Fibroblast of pulmonary artery (primary cell): ENCODE results near the gene CHD3.
A peak's percentile ranks its signal among the peaks of the same experiment; 100 is the strongest.
"Not testable (repeated sequence)": the region's sequence is repeated elsewhere in the genome, so short reads cannot be mapped to it uniquely, and the experiment has no call there.

ENCODE experiments used
- DNase-seq: peaks from one replicate; pipeline ENCODE4 v3.0.0-alpha.2; 2010; ENCODE audit warnings: low read depth
- H3K4me3 ChIP-seq: replicated peaks from 2 replicates; pipeline ENCODE4 v1.5.1; 2011; ENCODE audit warnings: low read depth, mild to moderate bottlenecking, control low read depth, low read length, moderate library complexity
- TF ChIP-seq, protein P1 (sequence below): IDR thresholded peaks from 2 replicates; pipeline ENCODE4 v1.5.1; 2011; ENCODE audit warnings: mild to moderate bottlenecking, control low read depth, low read length, inconsistent platforms; ENCODE audit errors: missing control alignments

Gene CHD3

DNA sequence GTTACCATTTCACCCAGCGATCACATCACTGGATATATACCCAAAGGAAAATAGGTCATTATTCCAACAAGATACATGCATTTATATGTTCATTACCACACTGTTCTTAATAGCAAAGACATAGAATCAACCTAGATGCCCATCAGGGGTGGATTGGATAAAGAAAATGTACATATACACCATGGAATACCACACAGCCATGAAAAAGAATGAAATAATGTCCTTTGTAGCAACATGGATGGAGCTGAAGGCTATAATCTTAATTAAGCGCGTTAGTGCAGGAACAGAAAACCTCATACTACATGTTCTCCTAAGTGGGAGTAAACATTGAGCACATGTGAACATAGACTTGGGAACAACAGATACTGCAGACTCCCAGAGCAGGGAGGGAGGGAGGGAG lies 62.0 kb downstream of the CHD3 start:
- no peak for DNase-seq
- no peak overlapping the region for H3K4me3 ChIP-seq
- TF ChIP-seq, protein P1, sequence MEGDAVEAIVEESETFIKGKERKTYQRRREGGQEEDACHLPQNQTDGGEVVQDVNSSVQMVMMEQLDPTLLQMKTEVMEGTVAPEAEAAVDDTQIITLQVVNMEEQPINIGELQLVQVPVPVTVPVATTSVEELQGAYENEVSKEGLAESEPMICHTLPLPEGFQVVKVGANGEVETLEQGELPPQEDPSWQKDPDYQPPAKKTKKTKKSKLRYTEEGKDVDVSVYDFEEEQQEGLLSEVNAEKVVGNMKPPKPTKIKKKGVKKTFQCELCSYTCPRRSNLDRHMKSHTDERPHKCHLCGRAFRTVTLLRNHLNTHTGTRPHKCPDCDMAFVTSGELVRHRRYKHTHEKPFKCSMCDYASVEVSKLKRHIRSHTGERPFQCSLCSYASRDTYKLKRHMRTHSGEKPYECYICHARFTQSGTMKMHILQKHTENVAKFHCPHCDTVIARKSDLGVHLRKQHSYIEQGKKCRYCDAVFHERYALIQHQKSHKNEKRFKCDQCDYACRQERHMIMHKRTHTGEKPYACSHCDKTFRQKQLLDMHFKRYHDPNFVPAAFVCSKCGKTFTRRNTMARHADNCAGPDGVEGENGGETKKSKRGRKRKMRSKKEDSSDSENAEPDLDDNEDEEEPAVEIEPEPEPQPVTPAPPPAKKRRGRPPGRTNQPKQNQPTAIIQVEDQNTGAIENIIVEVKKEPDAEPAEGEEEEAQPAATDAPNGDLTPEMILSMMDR = no peak

DNA sequence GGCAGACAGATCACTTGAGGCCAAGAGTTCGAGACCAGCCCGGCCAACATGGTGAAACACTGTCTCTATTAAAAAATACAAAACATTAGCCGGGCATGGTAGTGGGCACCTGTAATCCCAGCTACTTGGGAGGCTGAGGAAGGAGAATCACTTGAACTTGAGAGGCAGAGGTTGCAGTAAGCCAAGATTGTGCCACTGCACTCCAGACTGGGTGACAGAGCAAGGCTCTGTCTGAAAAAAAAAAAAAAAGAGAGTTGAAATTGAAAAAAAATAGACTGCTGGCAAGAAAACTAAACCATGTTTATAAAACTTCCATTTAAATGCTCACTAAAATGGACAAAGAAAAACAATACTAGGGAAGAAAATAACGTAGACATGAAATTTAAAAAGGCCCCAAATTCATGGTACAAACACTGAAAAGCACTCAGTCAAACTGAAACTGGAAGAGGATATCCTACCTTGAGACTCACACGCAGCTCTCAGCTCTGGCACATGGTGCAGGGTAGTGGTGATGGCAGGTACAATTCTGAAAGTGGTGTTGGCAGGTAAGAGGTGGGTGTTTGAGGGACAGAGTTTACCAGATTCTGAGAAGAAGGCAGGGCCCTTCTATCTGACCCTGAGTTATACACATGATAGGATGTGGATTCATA lies 62.7 kb downstream of the CHD3 start:
- no peak for DNase-seq
- H3K4me3 ChIP-seq = no peak overlapping the region
- TF ChIP-seq, protein P1 = no peak

DNA sequence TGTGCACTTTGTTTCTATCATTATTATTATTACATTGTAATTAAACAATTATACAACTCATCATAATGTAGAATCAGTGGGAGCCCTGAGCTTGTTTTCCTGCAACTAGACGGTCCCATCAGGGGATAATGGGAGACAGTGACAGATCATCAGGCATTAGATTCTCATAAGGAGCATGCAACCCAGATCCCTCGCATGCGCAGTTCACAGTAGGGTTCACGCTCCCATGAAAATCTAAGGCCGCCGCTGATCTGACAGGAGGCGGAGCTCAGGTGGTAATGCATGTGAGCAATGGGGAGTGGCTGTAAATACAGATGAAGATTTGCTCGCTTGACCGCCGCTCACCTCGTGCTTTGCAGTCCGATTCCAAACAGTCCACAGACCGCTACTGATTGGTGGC lies 64.7 kb downstream of the CHD3 start:
- not testable (repeated sequence) for DNase-seq, H3K4me3 ChIP-seq

DNA sequence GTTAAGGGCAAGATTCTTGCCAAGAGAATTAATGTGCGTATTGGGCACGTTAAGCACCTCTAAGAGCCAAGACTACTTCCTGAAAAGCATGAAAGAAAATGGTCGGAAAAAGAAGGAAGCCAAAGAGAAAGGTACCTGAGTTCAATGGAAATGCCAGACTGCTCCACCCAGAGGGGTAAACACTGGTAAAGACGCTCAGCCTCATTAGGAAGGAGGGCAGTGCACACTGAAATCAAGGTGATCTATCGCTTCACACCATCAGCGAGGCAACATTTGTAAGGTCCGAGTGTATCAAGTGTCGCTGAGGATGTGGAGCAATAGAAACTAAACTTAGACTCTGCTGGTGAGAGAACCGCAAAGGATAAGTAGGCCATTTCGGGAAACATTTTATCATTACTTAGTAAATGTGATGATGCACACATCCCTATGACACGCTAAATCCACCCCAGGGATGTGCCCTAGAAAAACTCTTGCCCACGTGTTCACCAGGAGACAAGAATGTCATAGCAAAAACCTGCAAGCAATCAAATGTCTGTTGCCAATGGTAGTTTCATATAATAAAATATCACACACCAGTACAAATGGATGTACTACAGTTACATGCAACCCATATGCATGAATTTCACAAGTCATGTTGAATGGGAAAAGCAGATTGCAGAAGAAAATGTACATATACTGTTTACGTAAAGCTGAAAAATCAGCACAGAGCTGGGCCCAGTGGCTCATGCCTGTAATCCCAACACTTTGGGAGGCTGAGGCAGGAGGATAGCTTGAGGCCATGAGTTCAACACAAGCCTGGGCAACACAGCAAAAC lies 67.0 kb downstream of the CHD3 start:
- TF ChIP-seq, protein P1 = no peak
- no peak overlapping the region for H3K4me3 ChIP-seq
- DNase-seq = peak; percentile 21

DNA sequence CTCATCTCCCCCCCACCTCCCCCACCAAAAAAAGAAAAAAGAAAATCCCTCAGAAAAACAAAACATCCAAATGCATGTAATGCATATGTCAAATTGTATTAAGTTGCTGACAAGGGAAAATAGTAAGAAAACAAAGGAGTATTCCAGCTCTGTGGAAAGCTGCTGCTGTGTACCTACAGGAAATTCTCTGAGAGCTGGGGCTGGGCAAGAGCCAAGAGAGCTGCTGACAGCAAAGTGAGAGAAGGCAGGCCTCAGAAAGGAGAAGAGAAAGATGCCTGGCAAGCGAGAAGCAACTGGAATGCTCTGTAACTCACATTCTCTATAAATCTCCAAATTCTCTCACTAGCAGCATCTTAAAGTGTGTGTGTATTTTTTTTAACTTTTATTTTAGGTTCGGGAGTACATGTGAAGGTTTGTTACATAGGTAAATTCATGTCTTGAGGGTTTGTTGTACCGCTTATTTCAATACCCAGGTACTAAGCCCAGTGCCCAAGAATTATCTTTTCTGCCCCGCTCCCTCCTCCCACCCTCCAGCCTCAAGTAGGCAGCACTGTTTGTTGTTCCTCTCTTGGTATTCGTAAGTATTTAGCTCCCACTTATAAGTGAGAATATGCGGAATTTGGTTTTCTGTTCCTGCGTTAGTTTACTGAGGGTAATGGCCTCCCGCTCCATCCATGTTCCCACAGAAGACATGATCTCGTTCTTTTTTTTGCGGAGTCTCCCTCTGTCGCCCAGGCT lies 67.8 kb downstream of the CHD3 start:
- TF ChIP-seq, protein P1 = no peak
- no peak overlapping the region for H3K4me3 ChIP-seq
- DNase-seq = peak; percentile 87

DNA sequence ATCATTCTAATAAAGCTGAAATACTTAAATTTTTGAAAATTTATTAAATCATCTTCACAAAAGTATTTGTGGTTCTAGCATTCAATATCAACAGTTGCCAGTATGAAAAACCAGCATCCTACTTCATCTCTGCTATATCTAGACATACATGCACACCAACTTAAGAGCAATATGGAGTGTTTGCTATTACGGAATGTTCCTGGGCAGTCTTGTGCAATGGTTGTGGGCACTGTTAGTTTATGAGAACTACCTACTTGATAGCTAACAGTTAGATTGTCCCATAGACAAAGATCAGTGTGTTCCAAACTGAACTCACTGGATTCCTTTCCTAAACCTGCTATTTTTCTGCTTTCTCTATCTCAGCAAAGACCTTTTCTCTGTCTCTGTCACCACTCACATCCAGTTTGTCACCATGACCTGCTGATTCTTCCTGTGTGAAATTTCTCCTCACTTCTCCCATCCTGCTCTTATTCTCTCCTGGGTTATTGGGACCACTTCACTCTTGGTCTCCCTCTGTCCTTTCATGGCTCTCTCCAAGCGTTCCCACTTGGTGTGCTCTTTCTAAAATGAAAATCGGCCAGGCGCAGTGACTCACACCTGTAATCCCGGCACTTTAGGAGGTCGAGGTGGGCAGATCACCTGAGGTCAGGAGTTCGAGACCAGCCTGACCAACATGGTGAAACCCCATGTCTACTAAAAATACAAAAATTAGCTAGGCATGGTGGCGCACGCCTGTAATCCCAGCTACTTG lies 71.1 kb downstream of the CHD3 start:
- DNase-seq = peak; percentile 32
- H3K4me3 ChIP-seq = no peak overlapping the region
- TF ChIP-seq, protein P1 = no peak
